ENCODE results near the gene PDZRN4. TPM values are rescaled to one million over a fixed set of nuclear protein-coding genes. Genes with fewer than 3 reads are reported as not detected.
"Not testable (repeated sequence)": the region's sequence is repeated elsewhere in the genome, so short reads cannot be mapped to it uniquely, and the experiment has no call there.

PDZRN4 gene
- total RNA-seq, 2 experiments from 2014 or later: not detected

DNA sequence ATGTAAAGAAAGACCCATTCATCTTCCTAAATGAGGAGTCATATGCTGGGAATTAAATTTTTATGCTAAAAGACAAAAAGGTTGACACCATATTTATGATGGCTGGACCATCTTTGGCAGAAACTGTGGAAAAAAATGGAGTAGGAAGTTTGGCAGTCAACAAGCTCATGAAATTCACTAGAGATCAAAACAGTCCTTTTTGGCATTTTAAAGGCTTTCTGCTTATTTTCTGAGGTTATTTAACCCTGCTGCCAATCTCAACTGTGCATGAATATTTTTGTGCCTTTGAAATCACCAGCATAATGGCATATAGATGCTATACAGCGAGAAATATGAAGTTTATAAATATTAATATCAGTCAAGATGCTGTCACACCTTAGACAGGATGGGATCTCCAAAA, 399.5 kb downstream of the PDZRN4 start:
- ChIA-PET POLR2A (no interaction called here), CTCF (no interaction called here)
- H3K4me1 Mint-ChIP-seq: no peaks in the 10 kb centered on the region
- H3K27me3 Mint-ChIP-seq: no peaks in the 10 kb centered on the region
- H3K27ac Mint-ChIP-seq: no peak overlapping the region
- no peaks in the 10 kb centered on the region for H3K9me3 Mint-ChIP-seq
- H3K36me3 Mint-ChIP-seq (ENCODE audit: low read depth): no peaks in the 10 kb centered on the region
- H3K4me3 Mint-ChIP-seq: no peak overlapping the region
- no peak for DNase-seq

DNA sequence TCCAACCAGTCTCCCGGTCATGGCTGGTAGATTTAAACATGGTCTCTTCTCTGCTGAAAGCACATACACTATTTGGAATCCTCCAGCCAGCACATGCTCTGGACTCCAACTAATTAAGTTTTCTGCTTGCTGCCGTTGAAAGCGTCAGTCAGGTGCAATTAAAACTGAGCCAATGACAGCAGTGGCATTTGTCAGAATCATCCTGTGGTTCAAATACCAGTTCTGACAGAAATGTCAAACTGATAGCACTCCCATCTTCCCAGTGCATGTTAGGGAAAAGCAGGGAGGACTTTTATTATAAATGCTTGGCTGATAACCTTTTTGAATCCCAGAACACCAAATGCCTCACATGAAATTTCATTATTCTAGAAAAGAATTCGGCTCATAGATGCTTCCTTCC, 401.8 kb downstream of the PDZRN4 start:
- Mint-ChIP-seq H3K36me3 (ENCODE audit: low read depth) (no peaks in the 10 kb centered on the region), H3K4me3 (no peak overlapping the region), H3K9me3 (no peaks in the 10 kb centered on the region), H3K27me3 (no peaks in the 10 kb centered on the region), H3K27ac (no peak overlapping the region), H3K4me1 (no peaks in the 10 kb centered on the region)
- DNase-seq: no peak
- POLR2A ChIA-PET: no interaction called here
- CTCF ChIA-PET: no interaction called here

DNA sequence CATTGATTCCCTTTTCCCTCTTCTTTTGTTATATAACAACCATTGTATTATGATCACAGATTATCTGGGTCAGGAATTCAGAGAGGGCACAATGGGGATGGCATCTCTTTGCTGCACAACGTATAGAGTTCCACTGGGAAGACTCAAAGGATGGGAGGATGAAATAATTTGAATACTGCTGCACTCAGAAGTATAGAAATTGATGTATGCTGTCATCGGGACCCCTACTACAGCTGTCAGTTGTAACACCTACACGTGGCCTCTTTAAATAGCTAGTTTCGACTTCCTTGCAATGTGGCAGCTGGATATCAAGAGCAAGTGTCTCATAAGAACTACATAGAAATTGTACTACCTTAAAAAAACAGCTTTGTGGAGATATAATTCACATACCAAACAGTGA, 408.1 kb downstream of the PDZRN4 start:
- Mint-ChIP-seq H3K27me3 (no peaks in the 10 kb centered on the region), H3K4me3 (no peak overlapping the region), H3K27ac (no peak overlapping the region), H3K36me3 (ENCODE audit: low read depth) (no peaks in the 10 kb centered on the region), H3K4me1 (no peaks in the 10 kb centered on the region), H3K9me3 (no peaks in the 10 kb centered on the region)
- no peak for DNase-seq
- ChIA-PET CTCF (no interaction called here), POLR2A (no interaction called here)

DNA sequence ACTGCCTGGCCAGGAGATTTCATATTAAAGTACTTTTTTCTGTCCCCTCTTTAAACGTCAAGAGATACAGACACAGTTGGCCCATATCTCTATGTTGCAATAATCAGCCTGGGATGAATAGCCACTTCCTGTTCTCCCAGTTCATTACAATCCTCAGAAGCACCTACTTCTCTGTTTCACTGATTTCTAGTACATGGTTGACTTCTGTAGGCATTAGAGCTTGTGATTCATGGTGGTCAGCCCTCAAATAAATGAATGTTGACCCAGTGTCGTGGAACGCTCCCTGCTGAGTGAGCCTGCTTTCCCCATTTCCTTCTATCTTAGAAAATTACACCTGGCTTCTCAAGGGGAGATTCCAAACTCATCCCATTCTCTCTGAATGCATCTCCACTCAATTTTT, 416.7 kb downstream of the PDZRN4 start:
- CTCF ChIA-PET: interaction anchor here (0.6 kb wide), 1 partner anchor 931 kb away, joined by 3 read pairs; no protein-coding TSS in a partner anchor
- no peaks in the 10 kb centered on the region for H3K36me3 Mint-ChIP-seq (ENCODE audit: low read depth)
- no peak overlapping the region for H3K27ac Mint-ChIP-seq
- no peak for DNase-seq
- H3K4me3 Mint-ChIP-seq: no peak overlapping the region
- POLR2A ChIA-PET: no interaction called here
- H3K4me1 Mint-ChIP-seq: no peaks in the 10 kb centered on the region
- H3K27me3 Mint-ChIP-seq: no peaks in the 10 kb centered on the region
- no peaks in the 10 kb centered on the region for H3K9me3 Mint-ChIP-seq

DNA sequence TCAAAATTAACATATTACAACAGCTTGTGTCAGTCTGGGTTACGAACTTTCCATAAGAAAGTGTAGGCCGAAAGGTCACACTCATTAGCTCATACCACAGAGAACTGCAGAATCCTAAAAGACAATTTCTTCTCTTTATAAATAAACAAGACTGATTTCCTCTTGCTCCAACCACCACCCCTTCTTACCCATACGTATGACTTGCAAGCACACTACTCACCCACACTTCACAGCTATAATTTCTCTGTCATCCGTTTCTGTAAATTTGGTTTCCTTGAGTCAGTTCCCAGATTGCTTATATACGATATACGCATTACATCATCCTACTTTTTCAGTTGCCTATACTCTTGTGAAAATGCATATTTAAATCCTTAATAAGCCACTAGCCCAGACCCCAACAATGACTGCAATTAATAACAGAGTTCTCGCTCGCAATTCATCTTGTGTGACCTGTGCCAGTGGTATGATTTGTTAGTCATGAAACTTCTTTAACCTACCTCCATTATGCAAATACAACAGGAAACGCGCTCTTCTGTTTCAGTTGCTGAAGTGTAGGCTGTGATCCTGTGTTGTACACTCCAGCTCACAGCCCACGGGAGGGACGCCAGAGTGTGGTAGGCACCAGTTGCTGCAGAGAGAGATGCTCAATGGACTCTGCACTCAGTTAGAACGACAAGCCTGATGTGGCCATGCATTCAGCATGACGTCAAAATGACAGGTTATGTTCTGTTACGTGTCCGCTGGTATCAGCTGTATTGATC, 417.6 kb downstream of the PDZRN4 start:
- H3K4me1 Mint-ChIP-seq: no peaks in the 10 kb centered on the region
- CTCF ChIA-PET: no interaction called here
- no peaks in the 10 kb centered on the region for H3K36me3 Mint-ChIP-seq (ENCODE audit: low read depth)
- no peak overlapping the region for H3K4me3 Mint-ChIP-seq
- H3K27ac Mint-ChIP-seq: no peak overlapping the region
- no peaks in the 10 kb centered on the region for H3K9me3 Mint-ChIP-seq
- no peak for DNase-seq
- POLR2A ChIA-PET: no interaction called here
- no peaks in the 10 kb centered on the region for H3K27me3 Mint-ChIP-seq

DNA sequence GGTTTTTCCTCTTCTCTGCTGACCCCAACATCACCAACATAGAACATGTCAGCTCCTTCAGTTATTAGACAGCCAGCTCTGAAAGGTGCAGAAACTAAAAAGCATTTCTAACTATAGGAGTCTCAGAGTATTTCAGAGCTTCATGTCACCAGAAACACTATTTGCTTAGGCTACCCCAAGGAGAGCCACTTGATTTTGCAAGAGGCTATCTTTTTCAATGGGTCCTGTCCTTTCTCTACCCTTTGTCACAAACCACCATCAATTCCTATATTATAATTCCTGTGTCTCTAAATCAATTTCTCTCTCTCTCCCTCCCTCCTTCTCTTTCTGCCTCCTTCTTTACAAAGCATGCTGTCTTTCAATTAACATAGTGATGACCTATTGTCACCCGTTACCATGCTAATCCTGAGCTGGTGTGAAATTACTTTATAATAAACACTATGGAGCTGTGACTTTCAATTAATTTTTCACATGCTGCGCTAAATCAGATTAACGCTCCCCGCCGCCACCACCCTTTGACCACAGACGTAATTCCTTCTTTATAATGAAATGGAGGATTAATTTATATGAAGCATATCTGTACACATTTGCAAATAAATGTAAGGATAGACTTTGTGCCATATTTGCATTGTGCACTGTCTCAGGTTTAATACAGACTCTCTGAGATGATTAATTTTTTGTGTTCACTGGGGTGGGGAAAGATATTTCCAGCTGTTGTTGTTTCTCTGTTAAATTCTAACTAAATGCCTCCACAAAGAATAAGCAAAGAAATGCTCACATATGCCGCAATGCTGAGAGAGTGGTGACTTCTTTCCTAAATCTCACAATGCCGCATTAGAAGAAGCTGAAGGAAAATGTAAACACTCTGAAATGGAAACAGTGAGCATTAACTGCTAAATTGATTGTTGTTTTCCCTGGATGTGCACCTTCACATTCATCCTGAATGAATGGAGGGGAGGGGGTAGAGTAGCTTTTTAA, 418.6 kb downstream of the PDZRN4 start:
- Mint-ChIP-seq H3K27ac (no peak overlapping the region), H3K9me3 (no peaks in the 10 kb centered on the region)

DNA sequence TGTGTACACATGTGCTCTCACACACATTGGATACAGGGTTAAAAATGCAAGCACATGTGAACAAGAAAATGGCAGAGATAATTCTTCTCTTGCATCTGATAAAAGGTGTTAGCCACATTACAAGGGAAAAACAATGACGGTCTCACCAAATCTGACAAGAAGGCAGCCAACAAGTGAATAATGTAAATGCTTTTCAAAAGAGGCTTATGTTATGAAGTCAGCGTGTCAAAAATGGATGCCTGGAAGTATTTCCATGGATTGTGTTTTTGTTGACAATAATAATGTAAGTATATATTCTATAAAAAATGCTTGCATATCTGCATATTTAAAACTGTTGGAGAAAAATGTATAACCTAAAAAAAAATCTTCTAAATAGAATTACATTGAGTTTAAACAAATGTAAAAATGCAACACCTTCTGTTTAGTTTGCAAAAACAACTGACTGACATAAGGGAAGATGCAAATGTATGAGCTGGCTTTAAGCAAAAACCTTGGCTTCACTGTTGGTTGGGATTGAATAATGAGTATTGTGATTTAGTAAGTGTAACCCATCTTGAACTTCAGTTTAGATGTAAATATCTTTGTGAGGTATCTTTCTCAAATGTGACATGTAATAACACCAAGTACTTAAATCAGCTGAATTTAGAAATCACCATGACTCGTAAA, 424.9 kb downstream of the PDZRN4 start:
- no peak overlapping the region for H3K27ac Mint-ChIP-seq
- ChIA-PET POLR2A (no interaction called here), CTCF (no interaction called here)
- no peaks in the 10 kb centered on the region for H3K9me3 Mint-ChIP-seq
- H3K4me1 Mint-ChIP-seq: no peaks in the 10 kb centered on the region
- no peaks in the 10 kb centered on the region for H3K27me3 Mint-ChIP-seq
- DNase-seq: no peak
- H3K36me3 Mint-ChIP-seq (ENCODE audit: low read depth): no peaks in the 10 kb centered on the region
- H3K4me3 Mint-ChIP-seq: no peak overlapping the region

More for the DNA sequence above, 418.6 kb downstream of the PDZRN4 start:
- H3K27me3 Mint-ChIP-seq: no peaks in the 10 kb centered on the region
- no peak for DNase-seq
- ChIA-PET CTCF (no interaction called here), POLR2A (no interaction called here)
- H3K4me3 Mint-ChIP-seq: no peak overlapping the region
- H3K36me3 Mint-ChIP-seq (ENCODE audit: low read depth): no peaks in the 10 kb centered on the region
- H3K4me1 Mint-ChIP-seq: no peaks in the 10 kb centered on the region

DNA sequence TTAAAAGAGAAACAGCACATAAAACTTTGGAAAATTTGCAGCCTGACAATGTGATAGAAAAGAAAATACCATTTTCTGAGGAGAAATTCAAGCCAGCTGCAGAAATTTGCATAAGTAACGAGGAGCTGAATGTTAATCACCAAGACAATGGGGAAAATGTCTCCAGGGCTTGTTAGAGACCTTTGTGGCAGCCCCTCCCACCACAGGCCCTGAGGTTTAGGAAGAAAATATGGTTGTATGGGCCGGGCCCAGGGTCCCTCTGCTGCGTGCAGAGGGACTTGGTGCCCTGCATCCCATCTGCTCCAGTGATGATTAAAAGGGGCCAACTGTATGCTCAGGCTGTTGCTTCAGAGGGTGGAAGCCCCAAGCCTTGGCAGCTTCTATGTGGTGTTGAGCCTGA, 427.1 kb downstream of the PDZRN4 start:
- POLR2A ChIA-PET; H3K27me3 Mint-ChIP-seq; H3K36me3 Mint-ChIP-seq (ENCODE audit: low read depth); H3K4me3 Mint-ChIP-seq; H3K9me3 Mint-ChIP-seq; H3K4me1 Mint-ChIP-seq; H3K27ac Mint-ChIP-seq; DNase-seq; CTCF ChIA-PET: not testable (repeated sequence)

DNA sequence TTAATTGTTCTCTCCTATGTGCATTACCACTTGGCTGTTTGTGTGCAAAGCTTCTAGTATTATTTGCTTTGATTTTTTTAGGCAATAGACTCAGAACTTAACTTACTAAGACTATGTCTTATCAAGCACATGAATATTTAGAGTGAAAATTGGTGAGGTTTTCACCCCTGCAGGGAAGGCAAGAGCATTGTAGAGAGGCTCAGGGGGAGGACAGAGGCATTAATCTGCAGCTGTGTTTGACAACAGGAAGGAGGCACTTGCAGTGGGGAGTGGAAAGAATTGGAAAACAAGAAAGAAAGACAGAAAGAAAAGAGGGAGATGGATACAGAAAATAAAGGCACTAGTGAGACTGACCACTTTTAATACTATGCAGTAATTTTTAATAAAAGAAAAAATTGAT, 431.6 kb downstream of the PDZRN4 start:
- Mint-ChIP-seq H3K27ac (no peak overlapping the region), H3K4me1 (no peaks in the 10 kb centered on the region), H3K27me3 (peaks cover 2% of the 10 kb centered on the region), H3K9me3 (no peaks in the 10 kb centered on the region), H3K36me3 (ENCODE audit: low read depth) (no peaks in the 10 kb centered on the region), H3K4me3 (no peak overlapping the region)
- POLR2A ChIA-PET: no interaction called here
- DNase-seq: no peak
- CTCF ChIA-PET: no interaction called here

DNA sequence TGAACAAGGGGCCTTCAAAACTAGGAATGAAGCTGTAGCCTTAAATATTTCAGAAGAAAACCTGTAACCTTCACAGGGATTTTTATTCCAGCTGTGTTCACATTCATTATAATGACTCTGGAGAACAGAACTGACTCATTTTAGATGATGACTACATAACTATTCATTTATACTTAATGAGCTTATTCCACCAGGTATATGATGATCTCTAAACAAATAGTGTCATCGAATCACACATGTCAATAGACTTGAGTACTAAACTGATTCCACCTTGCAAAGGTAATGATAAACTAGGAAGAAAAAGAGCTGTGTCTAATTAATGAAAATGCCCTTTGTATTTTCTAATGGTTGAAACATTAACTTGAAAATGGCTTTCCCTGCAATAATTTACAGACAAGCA, 433.2 kb downstream of the PDZRN4 start:
- no peak overlapping the region for H3K4me3 Mint-ChIP-seq
- no peaks in the 10 kb centered on the region for H3K36me3 Mint-ChIP-seq (ENCODE audit: low read depth)
- no peak overlapping the region for H3K27ac Mint-ChIP-seq

More for the DNA sequence above, 433.2 kb downstream of the PDZRN4 start:
- H3K27me3 Mint-ChIP-seq: peaks cover 2% of the 10 kb centered on the region
- POLR2A ChIA-PET: no interaction called here
- H3K4me1 Mint-ChIP-seq: no peaks in the 10 kb centered on the region
- no peak for DNase-seq
- CTCF ChIA-PET: no interaction called here
- no peaks in the 10 kb centered on the region for H3K9me3 Mint-ChIP-seq
